K562 (cell line): ENCODE data around the gene ENTPD6. TPM values are rescaled to one million over a fixed set of nuclear protein-coding genes. Genes with fewer than 3 reads are reported as not detected.

Experiments
- ATAC-seq: fragments of 200-7000 bp; cut with Tn5 transposase; 3 replicates; pipeline ENCODE4 v1.9.1; 2020; ENCODE audit warnings: moderate library complexity
- BruUV-seq: library from RNA; stranded (reverse); fragments of 400-500 nt; replicated peaks from 2 replicates; lab custom pipeline; 2021; lab: Mats Ljungman, UMichigan
- CTCF ChIA-PET: fragments of 300-600 bp; formaldehyde crosslinking; extraction: SDS; loops from one replicate; lab custom pipeline; 2021; ENCODE audit warnings: low intra/inter-chr PET ratio; lab: Yijun Ruan, JAX
- POLR2A ChIA-PET: fragments of 300-600, 350-650 bp; sonication (Branson Sonifier 250); formaldehyde crosslinking; extraction: SDS; loops from one replicate; lab custom pipeline; 2021; ENCODE audit warnings: antibody characterized with exemption, inconsistent platforms; lab: Yijun Ruan, JAX
- DNase-seq, 4 experiments: peaks; one replicate each; pipeline versions ENCODE4 v3.0.0 to v3.0.0-alpha.2; 2011 to 2018; ENCODE audit warnings: low spot score in 3 of 4, mixed read lengths in 3 of 4; ENCODE audit errors: extremely low read depth in 1 of 4
- FAIRE-seq: peaks from 2 replicates; lab custom pipeline; 2011; peaks lifted over from hg19 to GRCh38; lab: Jason Lieb, UNC
- H2AFZ ChIP-seq: 2 replicates; pipeline ENCODE4 v1.6.0; 2011; ENCODE audit warnings: low read depth, low read length, control low read depth, inconsistent platforms
- H3K27ac ChIP-seq: fragments of 200-600 bp; 3 replicates; pipeline ENCODE4 v1.8.0; 2011; ENCODE audit warnings: low read depth, mild to moderate bottlenecking, control low read depth, inconsistent platforms, low read length, moderate library complexity, mixed read lengths; ENCODE audit errors: extremely low read depth
- H3K27me3 ChIP-seq, 2 experiments: fragments of 300-600 bp in 1 of 2; 2 replicates in 1 of 2; 3 replicates in 1 of 2; pipeline versions ENCODE4 v1.6.0 to v1.8.0; 2011; ENCODE audit warnings: inconsistent platforms in 2 of 2, low read length in 2 of 2, mild to moderate bottlenecking in 1 of 2, mixed read lengths in 1 of 2, moderate library complexity in 1 of 2; ENCODE audit not compliant: control insufficient read depth in 2 of 2, insufficient read depth in 2 of 2
- H3K36me3 ChIP-seq: fragments of 300-600 bp; 3 replicates; pipeline ENCODE4 v1.8.0; 2011; ENCODE audit warnings: mild to moderate bottlenecking, low read length, inconsistent platforms; ENCODE audit not compliant: control insufficient read depth, insufficient read depth
- H3K4me1 ChIP-seq, 2 experiments: fragments of 200-600 bp in 1 of 2; replicated peaks in 1 of 2; 2 replicates in 1 of 2; 3 replicates in 1 of 2; pipeline versions ENCODE4 v1.5.1 to v1.8.0; 2011; ENCODE audit warnings: inconsistent platforms in 2 of 2, low read length in 2 of 2, mild to moderate bottlenecking in 1 of 2, mixed read lengths in 1 of 2, moderate library complexity in 1 of 2; ENCODE audit not compliant: control insufficient read depth in 2 of 2, insufficient read depth in 2 of 2
- H3K4me2 ChIP-seq: 2 replicates; pipeline ENCODE4 v1.6.1; 2011; ENCODE audit warnings: low read length, control low read depth, inconsistent platforms, mixed read lengths; ENCODE audit not compliant: insufficient read depth
- H3K4me3 ChIP-seq: fragments of 200-600 bp; sonication (generic), shearing (Covaris generic); 2 replicates; pipeline ENCODE4 v1.5.1; 2016; ENCODE audit warnings: control low read depth, inconsistent platforms
- H3K79me2 ChIP-seq: fragments of 200-600 bp; 3 replicates; pipeline ENCODE4 v1.8.0; 2011; ENCODE audit warnings: low read length, inconsistent platforms; ENCODE audit not compliant: control insufficient read depth, insufficient read depth
- H3K9ac ChIP-seq, 2 experiments: 2 replicates each; pipeline versions ENCODE4 v1.6.0 to v1.6.1; 2011; ENCODE audit warnings: low read depth in 2 of 2, low read length in 2 of 2, control low read depth in 1 of 2, inconsistent platforms in 1 of 2, mild to moderate bottlenecking in 1 of 2, mixed read lengths in 1 of 2; ENCODE audit not compliant: insufficient read depth in 1 of 2
- H3K9me1 ChIP-seq: one replicate; pipeline ENCODE4 v1.6.0; 2011; ENCODE audit warnings: inconsistent platforms, mild to moderate bottlenecking, low read length, moderate library complexity; ENCODE audit not compliant: control insufficient read depth, insufficient read depth
- H3K9me3 ChIP-seq: replicated peaks from 2 replicates; pipeline ENCODE4 v1.5.1; 2011; ENCODE audit warnings: low read depth, low read length, inconsistent platforms; ENCODE audit not compliant: control insufficient read depth, insufficient read depth
- H4K20me1 ChIP-seq: replicated peaks from 2 replicates; pipeline ENCODE4 v1.6.1; 2011; ENCODE audit warnings: low read length, inconsistent platforms, mixed read lengths; ENCODE audit not compliant: control insufficient read depth, insufficient read depth
- ATF1 ChIP-seq, 2 experiments: fragments of 450-650 bp in 1 of 2; IDR thresholded peaks; 2 replicates each; pipeline ENCODE4 v1.6.1; 2016; ENCODE audit warnings: missing compliant biosample characterization in 1 of 2, missing genetic modification characterization in 1 of 2
- C11orf30 ChIP-seq: fragments of 450-650 bp; IDR thresholded peaks from 2 replicates; pipeline ENCODE4 v1.6.1; 2016; ENCODE audit warnings: low read depth, mild to moderate bottlenecking
- GABPB2 ChIP-seq: fragments of 250-450 bp; sonication (Bioruptor Pico); conservative IDR thresholded peaks from 2 replicates; pipeline ENCODE4 v1.5.1; 2021; ENCODE audit warnings: mild to moderate bottlenecking
- HNRNPK ChIP-seq: fragments of 200-400 bp; formaldehyde crosslinking; IDR thresholded peaks from one replicate; pipeline ENCODE4 v1.6.1; 2018; ENCODE audit warnings: mild to moderate bottlenecking, low read depth, low read length; ENCODE audit not compliant: poor library complexity, severe bottlenecking
- TAF9B ChIP-seq: fragments of 450-650 bp; IDR thresholded peaks from 2 replicates; pipeline ENCODE4 v1.6.1; 2018; ENCODE audit warnings: mild to moderate bottlenecking; ENCODE audit not compliant: partially characterized antibody
- ZBTB17 ChIP-seq: fragments of 450-650 bp; formaldehyde crosslinking; IDR thresholded peaks from 2 replicates; pipeline ENCODE4 v1.4.0; 2020; ENCODE audit warnings: mild to moderate bottlenecking
- ZBTB5 ChIP-seq: fragments of 450-650 bp; IDR thresholded peaks from 2 replicates; pipeline ENCODE4 v1.6.1; 2017; ENCODE audit warnings: antibody characterized with exemption
- ZNF124 ChIP-seq: sonication (generic); formaldehyde crosslinking; IDR thresholded peaks from 2 replicates; pipeline ENCODE4 v1.8.1; 2022; ENCODE audit warnings: missing genetic modification reagents
- ZNF134 ChIP-seq: fragments of 250-450 bp; sonication (Bioruptor Pico); conservative IDR thresholded peaks from 2 replicates; pipeline ENCODE4 v1.4.0; 2020
- WGBS: fragments of 100-300 bp; shearing (Covaris generic); methylation state at CpG from one replicate; pipeline ENCODE4 v1.1.6; 2016; ENCODE audit warnings: low coverage, mixed read lengths; ENCODE audit not compliant: insufficient coverage; ENCODE audit errors: missing lambda C conversion rate; 5-methylcytosine and 5-hydroxymethylcytosine counted together
- in situ Hi-C: fragments of 300-500 bp; cut with MboI; formaldehyde crosslinking; loops from 4 replicates; pipeline ENCODE4 v1.15.0; 2018; ENCODE audit warnings: inconsistent platforms, mixed read lengths
- intact Hi-C: fragments of 100-400 bp; cut with micrococcal nuclease; formaldehyde crosslinking; loops from 2 replicates; pipeline ENCODE4 v1.14.2; 2022
- polyA plus RNA-seq, 8 experiments: library from polyadenylated mRNA; depleted of rRNA in 4 of 8; stranded (reverse) in 5 of 8; unstranded in 3 of 8; fragments of >200 nt; fragmentation: Nextera tagmentation in 2 of 8; fragmentation: Illumina TruSeq in 1 of 8; extraction: Ambion mirVana in 2 of 8; extraction: Trizol in 1 of 8; gene quantifications; 2 replicates each; pipeline versions ENCODE4 v1.2.1 to v1.2.3, GENCODE V29; 2011 to 2014; ENCODE audit warnings: inconsistent platforms in 1 of 8, missing spikeins in 1 of 8
- total RNA-seq, 7 experiments: library from RNA; depleted of rRNA in 6 of 7; stranded (reverse); fragments of >200 nt in 6 of 7; fragmentation: Illumina TruSeq in 2 of 7; extraction: Trizol in 2 of 7; gene quantifications; 2 replicates each; pipeline versions ENCODE4 v1.2.1 to v1.2.3, GENCODE V29; 2011 to 2021; ENCODE audit warnings: low replicate concordance in 1 of 7

Gene ENTPD6
- total and polyA plus RNA-seq, 9 of the 15 experiments (the other 6 are each of a cell fraction or from before 2014, with no cell fraction given) = 0.82 to 36.8 (median 22.4) TPM

GRCh38 chr20:25203871-25204320 lies 8.4 kb downstream of the ENTPD6 start:
- H3K79me2 ChIP-seq = peaks cover 12% of the 10 kb centered on the region
- no peaks in the 10 kb centered on the region for H3K36me3 ChIP-seq
- POLR2A ChIA-PET = interaction anchor here (0.6 to 0.8 kb wide), 2 partner anchors 19 to 203 kb away, joined by 3 read pairs; partner anchors contain the start of gene GINS1
- 25% methylated on average over 1 of the region's 1 CpG for WGBS
- in situ Hi-C loops (no loop called here), intact Hi-C loops (no loop called here)
- no peaks in the 10 kb centered on the region for H3K27me3 ChIP-seq
- ATAC-seq (no peak), FAIRE-seq (no peak), DNase-seq (no peak)
- CTCF ChIA-PET = no interaction called here
- no peak overlapping the region for H3K9ac ChIP-seq
- no TSS peak for BruUV-seq
- H4K20me1 ChIP-seq = peaks cover 5% of the 10 kb centered on the region; the same call in 1 of the 2 replicates
- no peak overlapping the region for H3K4me2 ChIP-seq
- no peak overlapping the region for H2AFZ ChIP-seq
- TF ChIP-seq C11orf30 (no peak), ZNF124 (CRISPR knock-in tag) (no peak), GABPB2 (no peak), ATF1 (CRISPR knock-in tag; IDR thresholded peaks at IDR 0.05) (no peak), ATF1 (tag; IDR thresholded peaks at IDR 0.05) (no peak), HNRNPK (no peak), ZBTB17 (CRISPR knock-in tag) (no peak), TAF9B (no peak), ZBTB5 (no peak), ZNF134 (CRISPR knock-in tag) (no peak)
- H3K4me3 ChIP-seq = no peak overlapping the region
- H3K9me1 ChIP-seq = no peaks in the 10 kb centered on the region
- no peaks in the 10 kb centered on the region for H3K9me3 ChIP-seq
- H3K27ac ChIP-seq = no peak overlapping the region
- H3K4me1 ChIP-seq = peaks cover 0 to 14% of the 10 kb centered on the region in 2 experiments; a peak in 2 of 5 replicates
